Measurements from ENCODE around the gene FMNL1.

FMNL1 gene

DNA sequence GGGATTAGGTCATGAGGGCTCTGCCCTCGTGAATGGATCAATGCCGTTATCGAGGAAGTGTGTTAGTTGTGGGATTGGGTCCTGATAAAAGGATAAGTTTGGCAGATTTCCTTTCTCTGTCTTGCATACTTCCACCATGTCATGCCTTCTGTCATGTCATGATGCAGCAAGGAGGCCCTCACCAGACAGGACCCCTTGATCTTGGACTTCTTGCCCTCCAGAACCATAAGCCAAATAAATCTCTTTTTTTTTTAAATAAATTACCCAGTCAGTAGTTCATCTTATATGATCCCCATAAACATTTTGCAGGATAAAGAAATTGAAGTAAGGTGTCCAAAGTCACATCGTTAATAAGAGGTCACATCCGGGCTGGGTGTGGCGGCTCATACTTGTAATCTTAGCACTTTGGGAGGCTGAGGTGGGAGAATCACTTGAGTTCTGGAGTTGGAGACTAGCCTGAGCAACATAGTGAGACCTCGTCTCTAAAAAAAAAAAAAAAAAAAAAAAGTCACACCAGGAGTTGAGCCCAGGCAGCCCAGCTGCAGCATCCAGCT, 34.8 kb upstream of the FMNL1 start:
- Histone ChIP-seq H3K27me3 (no peaks in the 10 kb centered on the region), H3K36me3 (no peaks in the 10 kb centered on the region), H3K4me3 (ENCODE audit: low read depth, low read length) (no peak overlapping the region), H3K9me3 (no peaks in the 10 kb centered on the region), H3K4me1 (no peaks in the 10 kb centered on the region)
- TF ChIP-seq, protein P1, sequence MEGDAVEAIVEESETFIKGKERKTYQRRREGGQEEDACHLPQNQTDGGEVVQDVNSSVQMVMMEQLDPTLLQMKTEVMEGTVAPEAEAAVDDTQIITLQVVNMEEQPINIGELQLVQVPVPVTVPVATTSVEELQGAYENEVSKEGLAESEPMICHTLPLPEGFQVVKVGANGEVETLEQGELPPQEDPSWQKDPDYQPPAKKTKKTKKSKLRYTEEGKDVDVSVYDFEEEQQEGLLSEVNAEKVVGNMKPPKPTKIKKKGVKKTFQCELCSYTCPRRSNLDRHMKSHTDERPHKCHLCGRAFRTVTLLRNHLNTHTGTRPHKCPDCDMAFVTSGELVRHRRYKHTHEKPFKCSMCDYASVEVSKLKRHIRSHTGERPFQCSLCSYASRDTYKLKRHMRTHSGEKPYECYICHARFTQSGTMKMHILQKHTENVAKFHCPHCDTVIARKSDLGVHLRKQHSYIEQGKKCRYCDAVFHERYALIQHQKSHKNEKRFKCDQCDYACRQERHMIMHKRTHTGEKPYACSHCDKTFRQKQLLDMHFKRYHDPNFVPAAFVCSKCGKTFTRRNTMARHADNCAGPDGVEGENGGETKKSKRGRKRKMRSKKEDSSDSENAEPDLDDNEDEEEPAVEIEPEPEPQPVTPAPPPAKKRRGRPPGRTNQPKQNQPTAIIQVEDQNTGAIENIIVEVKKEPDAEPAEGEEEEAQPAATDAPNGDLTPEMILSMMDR (IDR thresholded peaks at IDR 0.05; ENCODE audit: low read depth, low read length): no peak
- no peak for DNase-seq

DNA sequence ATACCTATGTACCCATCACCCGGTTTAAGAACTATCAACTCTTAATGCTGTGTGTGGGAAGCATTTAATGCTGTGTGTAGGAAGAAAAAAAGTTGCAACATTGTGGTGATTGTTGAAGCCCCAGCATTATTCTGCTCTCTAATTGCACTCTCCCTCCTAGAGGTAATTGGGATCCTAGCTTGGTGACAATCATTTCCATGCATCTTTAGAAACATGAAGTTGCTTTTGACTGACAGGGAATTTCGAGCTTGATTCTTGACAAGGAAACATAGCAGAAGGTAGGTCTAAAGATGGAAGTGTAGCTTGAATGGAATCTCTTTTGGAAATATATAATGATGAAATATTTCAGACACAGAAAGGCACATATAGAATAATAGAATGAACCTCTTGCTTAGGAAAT, 32.7 kb upstream of the FMNL1 start:
- Histone ChIP-seq H3K36me3 (no peaks in the 10 kb centered on the region), H3K27me3 (no peaks in the 10 kb centered on the region), H3K4me1 (no peaks in the 10 kb centered on the region), H3K9me3 (no peaks in the 10 kb centered on the region), H3K4me3 (ENCODE audit: low read depth, low read length) (no peak overlapping the region)
- TF ChIP-seq, protein P1 (IDR thresholded peaks at IDR 0.05; ENCODE audit: low read depth, low read length): no peak
- no peak for DNase-seq

DNA sequence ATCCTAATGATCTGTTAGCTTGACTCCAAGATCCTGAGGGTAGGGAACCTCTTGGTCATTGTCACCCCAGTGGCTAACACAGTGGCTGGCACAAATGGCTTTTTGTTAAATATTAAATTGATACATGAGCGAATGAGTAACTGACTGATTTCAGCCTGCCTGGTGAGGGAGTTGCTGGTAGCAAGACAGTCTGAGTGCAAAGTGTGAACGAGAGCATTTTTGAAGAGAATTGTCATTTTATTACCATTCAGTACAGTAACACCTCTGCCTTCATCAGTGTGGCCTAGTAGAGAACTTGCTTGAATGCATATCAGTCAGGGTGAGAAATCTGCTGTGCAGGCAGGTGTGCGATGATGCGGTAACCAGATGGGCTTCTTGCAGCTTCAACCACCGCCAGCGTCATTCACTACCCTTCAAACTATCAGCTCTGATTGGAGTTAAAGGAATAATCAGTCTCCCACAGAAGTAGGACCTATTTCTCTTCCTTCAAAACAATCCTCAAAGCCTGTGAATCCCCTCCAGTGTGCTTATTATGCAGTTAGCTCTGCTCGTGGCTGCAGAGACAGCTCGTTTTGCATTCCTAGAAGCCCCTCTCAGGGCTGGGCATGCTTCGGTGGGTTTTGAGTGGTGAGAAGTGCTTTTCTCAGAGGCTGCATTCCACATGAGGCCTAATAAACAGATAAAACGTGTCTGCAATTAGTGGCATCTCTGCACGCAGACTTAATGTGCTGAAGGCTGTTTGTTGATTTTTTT, 31.0 kb upstream of the FMNL1 start:
- H3K4me1 ChIP-seq: no peaks in the 10 kb centered on the region
- no peak for DNase-seq
- no peaks in the 10 kb centered on the region for H3K27me3 ChIP-seq
- H3K36me3 ChIP-seq: no peaks in the 10 kb centered on the region
- H3K4me3 ChIP-seq (ENCODE audit: low read depth, low read length): no peak overlapping the region
- TF ChIP-seq, protein P1 (IDR thresholded peaks at IDR 0.05; ENCODE audit: low read depth, low read length): no peak
- H3K9me3 ChIP-seq: no peaks in the 10 kb centered on the region

DNA sequence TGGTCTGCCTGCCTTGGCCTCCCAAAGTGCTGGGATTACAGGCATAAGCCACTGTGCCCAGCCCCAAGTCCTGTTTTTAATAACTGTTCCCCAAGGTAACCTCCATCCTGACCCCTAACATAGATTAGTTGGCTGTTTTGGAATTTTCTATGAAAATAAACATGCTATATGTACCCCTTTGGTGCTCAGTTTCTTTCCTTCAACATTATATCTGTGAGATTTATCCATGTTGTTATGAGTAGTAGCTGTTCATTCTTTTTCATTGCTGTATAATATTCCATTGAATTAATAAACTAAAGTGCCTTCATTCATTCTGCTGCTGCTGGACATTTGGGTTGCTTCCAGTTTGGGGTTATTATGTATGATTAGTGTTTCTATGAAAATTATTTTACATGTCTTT, 26.3 kb upstream of the FMNL1 start:
- H3K36me3 ChIP-seq: no peaks in the 10 kb centered on the region
- DNase-seq: no peak
- TF ChIP-seq, protein P1 (IDR thresholded peaks at IDR 0.05; ENCODE audit: low read depth, low read length): no peak
- H3K27me3 ChIP-seq: no peaks in the 10 kb centered on the region
- no peaks in the 10 kb centered on the region for H3K9me3 ChIP-seq
- H3K4me1 ChIP-seq: peaks cover 3% of the 10 kb centered on the region
- no peak overlapping the region for H3K4me3 ChIP-seq (ENCODE audit: low read depth, low read length)

DNA sequence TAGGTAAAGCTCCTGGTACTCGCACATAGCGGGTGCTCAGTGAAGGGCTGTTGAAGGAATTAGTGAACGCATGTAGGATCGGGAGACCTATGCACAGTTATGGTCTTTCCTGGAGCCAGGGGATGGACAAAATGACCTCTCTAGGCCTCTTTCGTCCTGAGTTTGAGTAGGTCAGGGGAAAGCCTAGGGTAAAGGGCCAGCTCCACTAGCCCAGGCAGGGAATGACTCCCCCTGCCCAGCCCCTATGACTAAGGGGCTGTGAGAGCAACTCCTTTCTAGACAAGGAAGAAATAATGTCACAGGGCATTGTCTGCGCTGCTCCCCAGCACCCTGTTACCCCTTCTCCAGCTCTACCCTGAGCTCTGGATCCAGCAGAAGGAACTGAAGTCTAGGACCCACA, 24.6 kb upstream of the FMNL1 start:
- Histone ChIP-seq H3K9me3 (no peaks in the 10 kb centered on the region), H3K27me3 (no peaks in the 10 kb centered on the region), H3K4me1 (peaks cover 3% of the 10 kb centered on the region), H3K36me3 (no peaks in the 10 kb centered on the region), H3K4me3 (ENCODE audit: low read depth, low read length) (no peak overlapping the region)
- no peak for DNase-seq
- TF ChIP-seq, protein P1 (IDR thresholded peaks at IDR 0.05; ENCODE audit: low read depth, low read length): no peak
